HG03066 (cell line): ENCODE data around the gene TMEM150B.

ENCODE experiments used
- ATAC-seq: cut with Tn5 transposase; IDR thresholded peaks from one replicate; pipeline ENCODE4 v1.9.1; 2021; ENCODE audit warnings: low read depth; ENCODE audit not compliant: unreplicated experiment

TMEM150B gene

GRCh38 chr19:55325172-55325571, at the start of gene TMEM150B:
Gene TMEM150B (minus strand): TSS chr19:55325341. CDS start chr19:55321036, 4,305 bp downstream.
- ATAC-seq, result no peak

GRCh38 chr19:55373993-55374757, 49.0 kb upstream of the TMEM150B start:
- ATAC-seq, result no peak

GRCh38 chr19:55373306-55373992, 48.3 kb upstream of the TMEM150B start:
- no peak for ATAC-seq

GRCh38 chr19:55372316-55373081, 47.4 kb upstream of the TMEM150B start:
- no peak for ATAC-seq

GRCh38 chr19:55370305-55370988, 45.3 kb upstream of the TMEM150B start, which contains the start of gene IL11:
Gene IL11 (minus strand): TSS chr19:55370463. CDS start chr19:55370310, 153 bp downstream.
- no peak for ATAC-seq

GRCh38 chr19:55369653-55370304, 44.6 kb upstream of the TMEM150B start:
- ATAC-seq, result no peak

- no peak for ATAC-seq
Observed at GRCh38 chr19:55368701-55369563, 43.8 kb upstream of the TMEM150B start.

- no peak for ATAC-seq
Observed at GRCh38 chr19:55368106-55368505, 43.0 kb upstream of the TMEM150B start.

GRCh38 chr19:55366790-55367189, 41.6 kb upstream of the TMEM150B start:
- no peak for ATAC-seq

GRCh38 chr19:55365964-55366363, 40.8 kb upstream of the TMEM150B start:
- ATAC-seq, result no peak

- no peak for ATAC-seq
Observed at GRCh38 chr19:55365245-55365644, 40.1 kb upstream of the TMEM150B start.

GRCh38 chr19:55362990-55363716, 38.0 kb upstream of the TMEM150B start, which contains the start of gene GARIN5B:
Gene GARIN5B (minus strand): TSS chr19:55363260. CDS start chr19:55363066, 194 bp downstream.
- ATAC-seq, result no peak

- ATAC-seq, result no peak
Observed at GRCh38 chr19:55362174-55362989, 37.2 kb upstream of the TMEM150B start.

- ATAC-seq, result no peak
Observed at GRCh38 chr19:55360902-55361301, 35.8 kb upstream of the TMEM150B start.

GRCh38 chr19:55358943-55359908, 34.1 kb upstream of the TMEM150B start:
- no peak for ATAC-seq

GRCh38 chr19:55358493-55358892, 33.4 kb upstream of the TMEM150B start:
- no peak for ATAC-seq
